Astrocyte of the spinal cord (primary cell): Measurements from ENCODE around the gene GGT6.

ENCODE experiments used
- DNase-seq: peaks from one replicate; pipeline ENCODE4 v3.0.0; 2011; ENCODE audit warnings: low read depth, low spot score
- H3K4me3 ChIP-seq: 2 replicates; pipeline ENCODE4 v1.5.1; 2011; ENCODE audit warnings: low read depth, mild to moderate bottlenecking, low read length, moderate library complexity
- in situ Hi-C: cut with HindIII; loops from 2 replicates; pipeline ENCODE4 v1.10.0; 2017; ENCODE audit warnings: low sequenced_read_pairs
- TF ChIP-seq, protein P1 (sequence below): IDR thresholded peaks from 2 replicates; pipeline ENCODE4 v1.5.1; 2012; ENCODE audit warnings: low read depth, mild to moderate bottlenecking, low read length, inconsistent platforms

The GGT6 gene

DNA sequence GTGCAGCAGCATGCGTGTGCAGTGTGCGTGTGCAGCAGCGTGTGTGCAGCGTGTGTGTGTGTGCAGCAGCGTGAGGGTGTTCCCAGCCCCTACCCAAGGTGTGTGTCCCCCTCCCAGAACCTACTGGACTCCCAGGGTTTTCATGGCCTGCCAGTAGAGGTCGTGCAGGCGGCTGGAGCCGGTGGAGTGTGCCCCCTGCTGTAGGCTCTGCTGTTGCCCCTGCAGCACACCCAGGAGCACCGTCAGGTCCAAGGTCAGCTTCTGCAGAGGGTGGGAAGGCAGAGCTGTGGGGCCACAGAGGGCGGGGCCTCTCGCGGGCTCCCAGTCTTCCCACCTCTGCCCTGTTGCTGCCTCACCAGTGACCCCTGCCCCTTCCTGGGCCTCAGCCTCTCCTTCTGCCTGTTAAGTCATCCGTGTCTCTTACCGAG lies 20.1 kb downstream of the GGT6 start:
- TF ChIP-seq, protein P1, sequence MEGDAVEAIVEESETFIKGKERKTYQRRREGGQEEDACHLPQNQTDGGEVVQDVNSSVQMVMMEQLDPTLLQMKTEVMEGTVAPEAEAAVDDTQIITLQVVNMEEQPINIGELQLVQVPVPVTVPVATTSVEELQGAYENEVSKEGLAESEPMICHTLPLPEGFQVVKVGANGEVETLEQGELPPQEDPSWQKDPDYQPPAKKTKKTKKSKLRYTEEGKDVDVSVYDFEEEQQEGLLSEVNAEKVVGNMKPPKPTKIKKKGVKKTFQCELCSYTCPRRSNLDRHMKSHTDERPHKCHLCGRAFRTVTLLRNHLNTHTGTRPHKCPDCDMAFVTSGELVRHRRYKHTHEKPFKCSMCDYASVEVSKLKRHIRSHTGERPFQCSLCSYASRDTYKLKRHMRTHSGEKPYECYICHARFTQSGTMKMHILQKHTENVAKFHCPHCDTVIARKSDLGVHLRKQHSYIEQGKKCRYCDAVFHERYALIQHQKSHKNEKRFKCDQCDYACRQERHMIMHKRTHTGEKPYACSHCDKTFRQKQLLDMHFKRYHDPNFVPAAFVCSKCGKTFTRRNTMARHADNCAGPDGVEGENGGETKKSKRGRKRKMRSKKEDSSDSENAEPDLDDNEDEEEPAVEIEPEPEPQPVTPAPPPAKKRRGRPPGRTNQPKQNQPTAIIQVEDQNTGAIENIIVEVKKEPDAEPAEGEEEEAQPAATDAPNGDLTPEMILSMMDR, result no peak
- no peak for DNase-seq
- in situ Hi-C loops, result no loop called here
- H3K4me3 ChIP-seq, result no peak overlapping the region

DNA sequence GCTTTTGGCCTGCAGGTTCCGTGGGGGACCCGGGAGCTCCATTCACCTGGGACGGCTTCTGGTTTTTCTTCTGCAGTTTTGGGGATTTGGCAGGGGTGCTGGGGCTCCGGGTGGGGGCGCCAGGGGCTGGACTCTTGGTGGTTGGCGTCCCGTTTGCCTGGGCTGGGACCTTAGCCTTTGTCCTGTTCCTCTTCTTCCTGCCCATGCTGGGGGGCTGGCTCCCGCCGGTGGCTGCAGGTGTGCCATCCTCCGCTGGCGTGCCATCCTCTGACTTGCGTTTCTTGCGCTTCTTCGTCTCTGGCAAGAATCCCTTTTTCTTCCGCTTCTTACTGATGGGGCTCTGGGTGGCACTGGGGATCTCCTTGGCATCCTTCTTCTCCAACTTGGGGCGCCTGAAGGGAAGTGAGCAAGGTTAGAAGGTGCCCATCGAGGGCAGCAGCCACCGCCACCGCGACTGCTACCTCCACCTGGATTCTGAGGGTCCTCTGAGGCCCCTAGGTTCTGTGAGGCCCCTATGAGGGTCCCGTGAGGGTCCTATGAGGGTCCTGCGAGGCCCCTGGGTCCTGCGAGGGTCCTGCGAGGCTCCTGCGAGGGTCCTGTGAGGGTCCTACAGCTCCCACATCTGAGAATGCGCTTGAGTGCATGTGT lies 20.7 kb downstream of the GGT6 start:
- in situ Hi-C loops, result no loop called here
- TF ChIP-seq, protein P1, result no peak
- no peak for DNase-seq
- no peak overlapping the region for H3K4me3 ChIP-seq

DNA sequence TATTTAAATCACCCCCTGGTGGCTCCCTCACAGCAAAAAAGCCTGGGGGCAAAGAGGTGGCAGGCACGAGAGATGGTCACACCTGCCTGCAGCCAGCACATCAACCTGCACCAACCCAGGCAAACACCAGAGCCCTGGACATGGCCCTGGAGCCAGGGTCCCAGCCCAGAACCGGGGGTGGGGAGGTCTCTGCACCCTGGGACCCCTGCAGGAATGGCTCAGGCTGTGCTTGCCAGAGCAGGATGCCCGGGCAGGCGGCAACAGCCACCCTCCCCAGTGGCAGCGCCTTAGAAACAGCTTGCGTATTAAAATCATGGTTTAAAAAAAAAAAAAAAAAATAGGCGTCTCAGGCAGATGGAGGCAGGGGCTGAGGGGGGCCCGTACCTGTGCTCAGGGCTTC lies 21.4 kb downstream of the GGT6 start:
- TF ChIP-seq, protein P1, result no peak
- H3K4me3 ChIP-seq, result no peak overlapping the region
- no peak for DNase-seq
- in situ Hi-C loops, result no loop called here

DNA sequence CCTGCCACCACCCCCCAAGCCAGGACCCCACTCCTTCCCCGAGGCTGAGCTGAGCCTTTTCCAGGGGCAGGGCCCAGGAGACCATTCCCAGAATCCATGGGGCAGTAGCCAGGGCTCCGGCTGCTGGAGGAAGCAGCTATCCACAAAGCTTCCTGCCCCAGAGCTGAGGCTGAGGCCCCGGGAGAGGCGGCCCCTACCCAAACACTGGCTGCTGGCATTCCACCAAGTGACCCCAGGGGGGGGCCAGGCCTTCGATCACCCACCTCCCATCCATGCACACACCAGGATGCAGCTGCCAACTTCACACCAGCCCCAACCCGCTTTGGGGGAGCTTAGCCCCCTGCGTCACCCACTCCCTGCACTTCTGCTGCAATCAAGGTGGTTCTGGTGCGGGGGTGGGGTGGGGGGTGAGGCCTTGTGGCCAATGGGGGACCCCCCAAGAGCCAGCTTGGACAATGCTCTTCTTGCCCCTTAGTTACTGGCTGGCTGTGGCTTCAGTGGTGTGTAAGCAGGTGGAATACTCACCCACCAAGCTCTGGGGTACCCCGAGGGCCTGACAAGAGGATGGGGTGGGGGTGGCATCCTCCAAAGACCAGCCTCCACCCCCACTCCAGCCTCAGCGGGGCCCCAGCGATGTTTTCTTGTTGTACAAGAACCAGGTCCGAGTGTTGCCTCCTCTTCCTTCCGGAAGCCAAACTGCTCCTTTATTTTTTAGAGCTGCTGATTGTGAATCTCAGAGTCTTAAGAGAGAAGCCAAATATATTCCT lies 22.0 kb downstream of the GGT6 start:
- DNase-seq, result no peak
- TF ChIP-seq, protein P1, result no peak
- in situ Hi-C loops, result no loop called here
- no peak overlapping the region for H3K4me3 ChIP-seq

DNA sequence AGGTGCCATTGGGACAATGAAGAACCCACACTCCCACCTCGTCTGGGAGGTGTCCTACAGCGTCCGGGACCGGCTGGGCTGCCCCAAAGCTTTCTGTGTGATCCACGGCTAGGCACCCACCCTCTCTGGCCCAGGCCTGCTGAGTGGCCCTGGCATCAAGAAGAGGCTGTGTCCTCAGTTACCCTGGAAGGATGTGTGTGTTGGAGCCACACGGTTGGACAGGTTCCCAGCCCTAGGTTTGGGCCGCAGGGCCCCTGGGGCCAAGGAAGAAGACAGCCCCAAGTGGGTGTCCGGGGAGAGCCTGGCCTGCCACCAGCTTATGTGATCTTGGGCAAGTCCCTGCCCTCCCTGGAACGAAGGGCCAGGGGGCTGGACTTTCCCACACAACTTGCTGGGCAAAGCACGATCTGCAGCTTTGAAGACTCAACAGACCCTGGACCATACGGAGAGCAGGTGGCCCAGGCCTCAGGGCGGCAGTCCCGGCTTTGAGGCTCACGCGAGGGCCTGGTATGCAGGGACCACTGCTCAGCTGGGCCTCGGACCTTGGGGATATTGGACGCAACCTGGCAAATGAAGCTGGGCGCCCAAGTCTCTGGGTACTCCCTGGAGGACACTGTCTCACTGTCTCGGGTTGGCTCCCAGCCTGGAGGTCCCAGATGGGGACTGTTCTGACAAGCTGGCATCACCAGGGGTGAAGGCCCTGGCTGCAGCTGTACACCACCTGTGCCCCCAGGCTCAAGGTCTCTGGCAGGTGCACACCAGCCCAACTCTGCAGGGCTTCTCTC lies 22.7 kb downstream of the GGT6 start:
- no peak for DNase-seq
- in situ Hi-C loops, result no loop called here
- H3K4me3 ChIP-seq, result no peak overlapping the region
- TF ChIP-seq, protein P1, result no peak

DNA sequence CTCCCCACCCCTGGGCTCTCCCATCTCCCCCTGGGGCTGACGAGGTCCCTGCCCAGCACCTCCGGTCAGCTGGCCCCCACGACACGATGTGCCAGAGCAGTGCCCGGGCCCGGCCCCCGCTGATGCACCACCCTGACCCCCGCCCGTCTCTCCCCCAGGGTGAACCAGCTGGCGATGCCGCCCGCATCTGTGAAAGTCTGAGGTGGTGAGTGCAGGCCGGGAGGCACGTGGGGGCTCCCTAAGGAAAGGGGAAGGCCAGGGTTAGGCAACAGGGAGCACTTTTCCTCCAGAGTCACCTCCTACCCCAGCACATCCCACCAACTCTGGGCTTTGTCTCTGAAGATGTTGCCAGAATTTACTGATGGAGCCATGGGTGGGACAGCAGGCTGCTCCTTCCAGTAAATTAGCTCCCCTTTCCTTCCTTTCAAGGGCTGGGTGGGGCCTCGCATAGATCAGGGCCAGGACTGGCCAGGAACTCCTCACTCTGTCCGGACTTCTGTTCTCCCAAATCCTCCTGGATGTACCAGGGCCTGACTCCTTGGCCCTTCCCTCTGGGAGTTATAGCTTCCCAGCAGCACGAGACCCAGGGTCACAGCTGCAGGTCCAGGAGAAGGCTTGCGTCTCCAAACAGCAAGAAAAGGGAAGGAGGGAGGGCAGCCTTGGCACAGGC lies 23.5 kb downstream of the GGT6 start:
- no peak overlapping the region for H3K4me3 ChIP-seq
- DNase-seq, result no peak
- in situ Hi-C loops, result no loop called here
- TF ChIP-seq, protein P1, result no peak
